Measurements from ENCODE around the gene OST4.

DNA sequence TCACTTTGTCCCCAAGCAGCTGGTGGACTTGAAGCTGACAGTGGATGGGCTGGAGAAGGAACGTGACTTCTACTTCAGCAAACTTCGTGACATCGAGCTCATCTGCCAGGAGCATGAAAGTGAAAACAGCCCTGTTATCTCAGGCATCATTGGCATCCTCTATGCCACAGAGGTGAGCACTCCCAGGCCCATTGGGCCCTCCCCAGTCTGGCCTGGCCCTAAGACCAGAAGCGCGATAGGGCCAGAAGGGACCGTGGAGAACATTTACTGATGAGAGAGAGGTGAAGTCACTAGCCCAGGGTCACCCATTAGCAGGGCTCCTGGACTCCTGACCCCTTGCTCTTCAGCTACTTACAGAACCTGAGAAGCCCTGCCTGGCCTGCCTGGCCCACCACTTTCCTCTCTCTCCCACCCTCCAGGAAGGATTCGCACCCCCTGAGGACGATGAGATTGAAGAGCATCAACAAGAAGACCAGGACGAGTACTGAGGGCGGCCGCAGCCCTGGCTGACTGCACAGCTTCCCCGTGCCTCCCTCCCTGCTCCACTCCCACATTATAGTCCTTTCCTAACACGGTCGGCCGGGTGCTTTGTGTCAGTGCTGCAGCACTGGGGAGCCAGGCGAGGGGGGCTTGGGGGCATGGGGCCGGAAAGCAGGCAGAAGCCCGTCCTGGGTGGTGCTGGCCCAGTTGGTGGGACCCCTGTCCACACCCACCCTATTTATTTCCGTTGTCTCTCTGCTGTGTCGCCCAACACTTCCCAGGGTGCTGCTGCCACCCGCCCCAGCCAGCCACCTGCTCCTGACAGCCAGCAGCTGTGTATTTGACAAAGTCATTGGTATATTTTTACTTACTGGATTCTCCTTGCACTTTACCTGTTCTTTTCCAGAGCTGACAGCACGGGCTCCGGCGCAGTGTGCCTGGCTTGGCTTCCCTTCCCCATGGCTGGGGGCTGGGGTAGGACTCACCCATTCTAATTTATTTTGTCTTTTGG lies 45.3 kb downstream of the OST4 start:
- TF ChIP-seq, protein P1, sequence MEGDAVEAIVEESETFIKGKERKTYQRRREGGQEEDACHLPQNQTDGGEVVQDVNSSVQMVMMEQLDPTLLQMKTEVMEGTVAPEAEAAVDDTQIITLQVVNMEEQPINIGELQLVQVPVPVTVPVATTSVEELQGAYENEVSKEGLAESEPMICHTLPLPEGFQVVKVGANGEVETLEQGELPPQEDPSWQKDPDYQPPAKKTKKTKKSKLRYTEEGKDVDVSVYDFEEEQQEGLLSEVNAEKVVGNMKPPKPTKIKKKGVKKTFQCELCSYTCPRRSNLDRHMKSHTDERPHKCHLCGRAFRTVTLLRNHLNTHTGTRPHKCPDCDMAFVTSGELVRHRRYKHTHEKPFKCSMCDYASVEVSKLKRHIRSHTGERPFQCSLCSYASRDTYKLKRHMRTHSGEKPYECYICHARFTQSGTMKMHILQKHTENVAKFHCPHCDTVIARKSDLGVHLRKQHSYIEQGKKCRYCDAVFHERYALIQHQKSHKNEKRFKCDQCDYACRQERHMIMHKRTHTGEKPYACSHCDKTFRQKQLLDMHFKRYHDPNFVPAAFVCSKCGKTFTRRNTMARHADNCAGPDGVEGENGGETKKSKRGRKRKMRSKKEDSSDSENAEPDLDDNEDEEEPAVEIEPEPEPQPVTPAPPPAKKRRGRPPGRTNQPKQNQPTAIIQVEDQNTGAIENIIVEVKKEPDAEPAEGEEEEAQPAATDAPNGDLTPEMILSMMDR (IDR thresholded peaks at IDR 0.05), result no peak
- TF ChIP-seq EZH2 (IDR thresholded peaks at IDR 0.05), result no peak
- TF ChIP-seq EZH2phosphoT487 (IDR thresholded peaks at IDR 0.05), result no peak
